Activated T-cell treated with anti-CD3 and anti-CD28 coated beads, Interleukin-2, amount 50 U/mL, for 4 hours (primary cell): ENCODE data around the gene TAF3. TPM values are rescaled to one million over a fixed set of nuclear protein-coding genes. Genes with fewer than 3 reads are reported as not detected.

Experiments
- ATAC-seq, 2 donors: fragments of 200-7000 bp; cut with Tn5 transposase; one replicate each; pipeline ENCODE4 v1.10.0; 2021
- DNase-seq: peaks from one replicate; pipeline ENCODE4 v3.0.0-alpha.2; 2020
- H3K27me3 Mint-ChIP-seq: one replicate; pipeline ENCODE4 v1.8.0; 2021; ENCODE audit warnings: low read depth, mixed read lengths
- H3K36me3 Mint-ChIP-seq: one replicate; pipeline ENCODE4 v1.8.0; 2022; ENCODE audit warnings: mixed read lengths; ENCODE audit not compliant: insufficient read depth
- H3K4me1 Mint-ChIP-seq: one replicate; pipeline ENCODE4 v1.8.0; 2021; ENCODE audit warnings: low read depth, mixed read lengths
- H3K4me3 Mint-ChIP-seq: one replicate; pipeline ENCODE4 v1.8.0; 2021; ENCODE audit warnings: mild to moderate bottlenecking, moderate library complexity, mixed read lengths
- H3K9me3 Mint-ChIP-seq: one replicate; pipeline ENCODE4 v1.8.0; 2021; ENCODE audit warnings: mixed read lengths
- total RNA-seq, 3 donors: library from RNA; stranded (reverse); gene quantifications; one replicate each; pipeline ENCODE4 v1.2.1, GENCODE V29; 2021

TAF3 gene
- total RNA-seq, 3 donors from 2014 or later = 21.0 to 22.2 (median 22.0) TPM

GRCh38 chr10:8047452-8048280 lies 229.4 kb downstream of the TAF3 start:
- H3K27me3 Mint-ChIP-seq = peaks cover 77% of the 10 kb centered on the region
- ATAC-seq = no peak
- peaks cover 65% of the 10 kb centered on the region for H3K4me1 Mint-ChIP-seq
- H3K9me3 Mint-ChIP-seq = no peaks in the 10 kb centered on the region
- no peak for DNase-seq
- peak overlapping the region; percentile 4 for H3K4me3 Mint-ChIP-seq
- H3K36me3 Mint-ChIP-seq = no peaks in the 10 kb centered on the region

DNA sequence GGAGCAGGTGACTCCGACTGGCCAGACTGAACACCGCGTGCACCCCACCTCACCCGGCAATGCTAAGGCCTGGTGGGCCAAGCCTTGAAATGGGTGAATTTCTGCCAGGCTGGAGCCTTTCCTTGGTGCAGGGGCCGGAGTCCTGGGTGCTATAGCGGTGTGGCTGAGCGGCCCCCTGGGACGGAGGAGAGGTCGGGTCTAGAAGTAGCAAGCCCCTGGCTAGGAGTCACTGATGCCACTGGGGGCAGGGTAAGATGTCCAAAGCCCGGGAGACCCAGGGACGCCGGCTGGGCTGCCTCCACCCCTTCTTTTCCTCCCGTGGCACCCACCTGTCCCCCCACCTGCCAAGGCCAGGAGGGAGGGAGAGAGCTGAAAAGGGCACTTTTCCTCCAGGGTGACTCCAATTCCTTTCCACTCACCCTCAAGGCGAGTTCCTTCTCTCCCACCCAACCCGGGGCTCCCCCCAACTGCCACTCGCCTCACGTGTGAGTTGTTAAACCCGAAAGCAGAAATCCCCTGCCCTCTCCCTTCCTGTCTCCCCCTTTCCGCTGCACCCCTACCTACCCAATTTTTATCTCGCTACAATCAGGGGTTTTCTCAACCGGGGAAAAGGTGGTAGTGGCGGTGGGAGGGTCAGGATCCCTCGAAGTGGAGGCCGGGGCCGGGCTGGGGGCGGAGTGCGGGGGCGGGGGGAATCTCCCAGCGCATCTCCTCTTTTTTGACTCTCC lies 230.1 kb downstream of the TAF3 start:
- peak overlapping the region; percentile 70 for H3K4me3 Mint-ChIP-seq
- peaks cover 66% of the 10 kb centered on the region for H3K4me1 Mint-ChIP-seq
- H3K36me3 Mint-ChIP-seq = no peaks in the 10 kb centered on the region
- H3K27me3 Mint-ChIP-seq = peaks cover 77% of the 10 kb centered on the region
- no peaks in the 10 kb centered on the region for H3K9me3 Mint-ChIP-seq
- ATAC-seq = no peak
- DNase-seq = peak; percentile 60

GRCh38 chr10:8049045-8049864 lies 230.9 kb downstream of the TAF3 start:
- Mint-ChIP-seq H3K4me1 (peaks cover 62% of the 10 kb centered on the region), H3K36me3 (no peaks in the 10 kb centered on the region), H3K27me3 (peaks cover 68% of the 10 kb centered on the region), H3K9me3 (no peaks in the 10 kb centered on the region), H3K4me3 (peak overlapping the region; percentile 70)
- DNase-seq = no peak
- ATAC-seq = no peak

GRCh38 chr10:8049865-8050555 lies 231.7 kb downstream of the TAF3 start:
- Mint-ChIP-seq H3K4me3 (peak overlapping the region; percentile 61), H3K36me3 (no peaks in the 10 kb centered on the region), H3K4me1 (peaks cover 55% of the 10 kb centered on the region), H3K27me3 (peaks cover 61% of the 10 kb centered on the region), H3K9me3 (no peaks in the 10 kb centered on the region)
- ATAC-seq (no peak), DNase-seq (no peak)

GRCh38 chr10:8050556-8051108 lies 232.3 kb downstream of the TAF3 start:
- no peak for DNase-seq
- H3K9me3 Mint-ChIP-seq = no peaks in the 10 kb centered on the region
- H3K4me1 Mint-ChIP-seq = peaks cover 48% of the 10 kb centered on the region
- ATAC-seq = no peak
- peak overlapping the region; percentile 70 for H3K4me3 Mint-ChIP-seq
- H3K27me3 Mint-ChIP-seq = peaks cover 55% of the 10 kb centered on the region
- peaks cover 2% of the 10 kb centered on the region for H3K36me3 Mint-ChIP-seq

DNA sequence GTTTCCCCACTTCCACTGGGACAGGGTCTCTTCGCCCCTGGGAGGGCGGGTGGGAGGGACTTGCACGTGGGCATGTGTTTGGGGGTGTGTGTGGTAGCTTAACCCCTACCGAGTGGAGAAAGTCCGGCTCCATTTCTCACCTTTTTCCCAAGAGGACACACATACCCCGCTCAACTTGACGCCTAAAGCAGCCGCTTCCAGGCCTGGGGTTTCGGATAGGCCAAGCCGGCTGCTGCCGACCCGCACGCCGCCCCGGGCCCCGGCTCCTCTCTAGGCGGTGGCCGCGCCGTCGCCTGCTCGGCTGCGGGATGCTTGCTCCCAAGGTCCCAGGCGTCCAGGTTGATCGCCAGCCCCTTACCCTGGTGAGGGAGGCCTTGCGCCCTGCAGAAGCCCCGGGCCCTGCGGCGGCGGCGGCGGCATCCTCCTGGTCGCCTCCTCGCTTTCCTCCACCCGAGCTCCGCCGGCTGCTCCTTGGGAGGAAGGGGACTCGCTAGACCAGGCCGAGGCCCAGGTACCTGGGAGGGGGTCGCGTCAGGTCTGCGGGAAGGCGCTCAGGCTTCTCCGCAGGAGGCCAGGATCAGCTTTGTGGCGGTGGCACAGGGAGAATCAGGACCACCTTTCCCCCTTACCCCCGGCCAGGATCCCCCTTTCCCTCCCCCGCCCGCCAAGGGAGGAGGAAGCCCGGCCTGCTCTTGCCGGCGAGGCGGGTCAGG lies 233.0 kb downstream of the TAF3 start:
- H3K4me3 Mint-ChIP-seq = peak overlapping the region; percentile 70
- H3K36me3 Mint-ChIP-seq = peaks cover 2% of the 10 kb centered on the region
- DNase-seq (no peak), ATAC-seq (no peak)
- peaks cover 48% of the 10 kb centered on the region for H3K27me3 Mint-ChIP-seq
- no peaks in the 10 kb centered on the region for H3K9me3 Mint-ChIP-seq
- H3K4me1 Mint-ChIP-seq = peaks cover 42% of the 10 kb centered on the region

DNA sequence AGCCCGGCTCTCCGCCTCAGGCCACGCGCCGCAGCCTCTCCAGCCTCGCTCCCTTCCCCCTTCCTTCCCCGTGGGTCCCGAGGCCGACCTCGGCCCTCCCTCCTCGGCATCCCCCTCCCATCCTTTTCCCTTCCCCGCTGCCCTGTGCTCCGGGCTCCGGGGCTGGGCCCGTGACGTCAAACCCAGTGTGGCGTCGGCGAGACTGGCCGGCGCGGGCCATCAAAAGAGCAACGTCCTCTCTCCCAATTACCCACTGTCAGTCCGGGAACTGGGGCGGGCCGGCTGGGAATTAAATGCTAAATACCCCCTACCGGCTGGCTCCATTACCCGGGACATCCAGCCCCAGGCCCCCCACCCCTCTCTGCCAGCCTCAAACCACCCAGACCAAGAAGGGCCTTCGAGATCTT lies 233.5 kb downstream of the TAF3 start:
- Mint-ChIP-seq H3K36me3 (peaks cover 5% of the 10 kb centered on the region), H3K4me1 (peaks cover 41% of the 10 kb centered on the region), H3K4me3 (peak overlapping the region; percentile 76), H3K9me3 (no peaks in the 10 kb centered on the region), H3K27me3 (peaks cover 43% of the 10 kb centered on the region)
- ATAC-seq (no peak), DNase-seq (no peak)

DNA sequence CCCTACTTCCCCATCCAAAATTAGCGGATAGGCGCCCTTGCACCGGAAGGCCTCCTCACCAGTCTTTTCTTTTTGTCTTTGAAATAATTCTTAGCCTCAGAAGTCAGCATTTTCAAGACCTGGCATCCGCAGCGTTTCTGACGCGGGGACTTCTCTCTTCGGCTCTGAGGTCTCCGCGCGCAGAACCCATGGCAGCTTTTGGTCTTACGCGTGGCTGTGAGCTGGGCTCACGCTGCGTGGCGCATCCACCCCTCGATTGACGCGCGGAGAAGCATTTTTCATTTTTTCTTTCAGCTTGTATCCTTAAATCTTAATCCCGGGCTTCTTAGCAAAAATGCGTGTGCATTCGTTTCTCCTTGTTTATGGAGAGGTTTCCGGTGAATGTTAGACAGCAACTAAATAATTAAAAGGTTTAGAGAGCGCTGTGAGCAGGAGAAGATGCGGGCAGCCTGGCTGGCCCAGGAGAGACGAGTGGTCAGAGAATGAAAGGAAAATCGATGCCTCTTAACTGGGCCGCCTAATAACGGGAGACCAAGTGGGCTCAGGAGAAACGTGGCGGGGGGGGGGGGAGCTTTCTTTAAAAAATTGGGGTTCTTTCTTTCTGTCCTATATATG lies 234.1 kb downstream of the TAF3 start:
- peaks cover 5% of the 10 kb centered on the region for H3K36me3 Mint-ChIP-seq
- no peak for ATAC-seq
- DNase-seq = no peak
- peak overlapping the region; percentile 92 for H3K4me3 Mint-ChIP-seq
- no peaks in the 10 kb centered on the region for H3K9me3 Mint-ChIP-seq
- H3K27me3 Mint-ChIP-seq = peaks cover 37% of the 10 kb centered on the region
- peaks cover 42% of the 10 kb centered on the region for H3K4me1 Mint-ChIP-seq

DNA sequence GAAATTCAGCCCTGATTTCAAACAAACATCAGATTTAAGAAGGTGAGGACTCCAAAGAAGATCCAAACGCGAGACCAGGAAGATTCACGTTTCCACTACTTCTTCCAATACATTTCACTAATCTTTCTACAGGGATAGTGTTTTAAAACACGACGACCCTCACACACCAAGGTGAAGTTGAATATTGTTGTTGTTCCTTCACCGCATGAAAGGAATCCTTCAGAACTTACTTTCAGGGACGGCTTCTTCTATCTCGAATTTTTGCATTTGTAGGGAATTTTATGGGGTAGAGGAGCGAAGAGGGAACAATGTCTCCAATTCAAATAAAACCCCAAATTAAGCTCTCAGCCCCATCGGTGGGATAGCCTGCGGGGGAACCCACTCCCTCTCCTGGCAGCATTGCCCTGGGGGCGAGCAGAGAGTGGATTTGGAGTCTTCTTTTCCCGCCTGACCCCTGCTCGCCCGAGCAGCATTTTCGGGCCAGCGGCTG lies 234.7 kb downstream of the TAF3 start:
- peaks cover 43% of the 10 kb centered on the region for H3K4me1 Mint-ChIP-seq
- no peak for ATAC-seq
- H3K4me3 Mint-ChIP-seq = peak overlapping the region; percentile 92
- peaks cover 31% of the 10 kb centered on the region for H3K27me3 Mint-ChIP-seq
- H3K36me3 Mint-ChIP-seq = peaks cover 5% of the 10 kb centered on the region
- no peak for DNase-seq
- H3K9me3 Mint-ChIP-seq = no peaks in the 10 kb centered on the region

GRCh38 chr10:8053446-8054243 lies 235.3 kb downstream of the TAF3 start:
- Mint-ChIP-seq H3K27me3 (peaks cover 25% of the 10 kb centered on the region), H3K9me3 (no peaks in the 10 kb centered on the region), H3K4me3 (peak overlapping the region; percentile 92), H3K4me1 (peaks cover 44% of the 10 kb centered on the region), H3K36me3 (peaks cover 5% of the 10 kb centered on the region)
- DNase-seq (peak; percentile 95), ATAC-seq (peak; percentile 69 to 71)

GRCh38 chr10:8054244-8054493 lies 235.9 kb downstream of the TAF3 start:
- peaks cover 45% of the 10 kb centered on the region for H3K4me1 Mint-ChIP-seq
- H3K27me3 Mint-ChIP-seq = peaks cover 20% of the 10 kb centered on the region
- H3K36me3 Mint-ChIP-seq = peaks cover 5% of the 10 kb centered on the region
- ATAC-seq = peak; percentile 1 to 2
- peak overlapping the region; percentile 92 for H3K4me3 Mint-ChIP-seq
- no peak for DNase-seq
- no peaks in the 10 kb centered on the region for H3K9me3 Mint-ChIP-seq
